ENCODE results near the gene SLC8A3.

The SLC8A3 gene

DNA sequence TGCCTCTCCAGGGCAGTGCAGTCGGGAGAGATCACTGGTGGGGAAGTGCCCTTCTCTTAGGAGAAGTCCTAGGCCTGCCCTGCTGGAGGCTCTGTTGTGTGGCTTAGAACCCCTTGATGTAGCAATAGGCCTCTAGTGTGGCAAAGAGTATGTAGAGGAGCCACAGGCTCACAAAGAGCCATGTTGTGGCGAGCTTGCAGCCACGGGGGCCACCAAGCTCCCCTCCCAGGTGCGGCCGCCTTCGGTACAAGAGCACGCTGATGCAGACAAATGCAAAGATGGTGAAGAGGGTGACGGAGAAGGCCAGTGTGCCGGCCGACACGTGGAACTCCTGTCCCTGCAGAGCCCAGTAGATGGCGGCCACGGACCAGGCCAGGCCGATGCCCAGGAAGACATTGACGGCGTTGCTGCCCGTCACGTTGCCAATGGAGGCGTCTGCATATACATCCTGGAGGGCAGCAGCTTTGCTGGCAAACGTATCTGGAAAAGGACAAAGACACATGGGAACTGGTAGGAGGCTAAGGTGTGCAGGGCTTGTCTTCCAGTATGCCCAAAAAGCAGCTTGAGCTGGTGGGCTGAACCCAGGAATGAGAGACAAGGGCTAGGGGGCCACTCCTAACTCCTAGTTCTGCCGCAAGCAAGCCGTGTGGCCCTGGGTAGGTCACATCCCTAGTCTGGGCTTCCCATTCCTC, 142.8 kb downstream of the SLC8A3 start:
- 18% methylated on average over 21 of the region's 22 CpGs for WGBS
- no peak overlapping the region for H3K14ac ChIP-seq (ENCODE audit: low read length in 2 of 2)

DNA sequence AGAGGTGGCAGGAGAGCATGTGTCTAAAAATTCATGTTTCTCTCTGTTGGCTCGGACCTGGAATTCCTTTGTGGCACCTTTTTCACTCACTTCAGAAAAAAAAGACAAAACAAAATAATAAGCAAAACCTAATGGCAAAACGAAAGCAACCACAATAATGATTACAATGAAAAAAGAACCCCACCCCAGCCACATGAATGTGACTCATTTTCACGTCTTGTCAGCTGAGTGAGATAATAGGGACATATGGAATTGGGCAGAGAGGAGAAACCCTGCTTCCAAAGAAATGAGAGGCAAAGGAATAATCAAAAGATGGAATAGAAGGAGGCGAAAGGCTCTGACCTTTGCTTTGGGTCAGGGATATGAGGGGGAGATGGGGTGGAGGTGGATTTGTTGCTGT, 143.4 kb downstream of the SLC8A3 start:
- Histone ChIP-seq H2BK12ac (ENCODE audit: low read length in 2 of 2) (no peak overlapping the region), H3K4me1 (ENCODE audit: control insufficient read depth, insufficient read depth, low read depth, low read length) (no peaks in the 10 kb centered on the region), H2BK5ac (ENCODE audit: low read depth, low read length, poor library complexity, severe bottlenecking) (no peak overlapping the region), H2AK5ac (ENCODE audit: low read length, severe bottlenecking) (no peak overlapping the region), H3K4me3 (ENCODE audit: insufficient read depth in 1 of 2, low read depth in 1 of 2, low read length in 2 of 2) (no peak overlapping the region), H3K9me3 (ENCODE audit: control insufficient read depth, low read length) (no peaks in the 10 kb centered on the region), H3K9ac (ENCODE audit: low read length) (peak overlapping the region; percentile 41), H4K91ac (ENCODE audit: low read length) (no peak overlapping the region), H3K4ac (ENCODE audit: low read depth in 1 of 2, low read length in 2 of 2) (no peak overlapping the region), H3K18ac (ENCODE audit: low read depth in 1 of 2, low read length in 2 of 2) (no peak overlapping the region), H2BK15ac (ENCODE audit: low read depth, poor library complexity, severe bottlenecking) (no peak overlapping the region), H3K23ac (ENCODE audit: low read length in 2 of 2) (no peak overlapping the region), H2BK120ac (ENCODE audit: low read depth, low read length) (no peak overlapping the region), H3K79me1 (replicated peaks; ENCODE audit: low read length, poor library complexity, severe bottlenecking) (no peaks in the 10 kb centered on the region), H3K36me3 (ENCODE audit: control insufficient read depth in 1 of 2, insufficient read depth in 2 of 2, low read depth in 1 of 2, low read length in 2 of 2) (no peaks in the 10 kb centered on the region), H3K27me3 (ENCODE audit: control insufficient read depth in 1 of 2, insufficient read depth in 1 of 2, low read length in 2 of 2) (peaks cover 14 to 59% of the 10 kb centered on the region in 2 experiments), H3K4me2 (ENCODE audit: low read length, poor library complexity, severe bottlenecking) (no peak overlapping the region), H3K14ac (ENCODE audit: low read length in 2 of 2) (no peak overlapping the region), H2AFZ (ENCODE audit: low read depth, low read length) (no peak overlapping the region), H3K27ac (ENCODE audit: low read length, poor library complexity, severe bottlenecking) (no peak overlapping the region), H4K8ac (ENCODE audit: low read length) (no peak overlapping the region)
- no peak for DNase-seq
- WGBS = 66% methylated on average over 4 of the region's 4 CpGs

More for the DNA sequence above, 142.8 kb downstream of the SLC8A3 start:
- H3K36me3 ChIP-seq (ENCODE audit: control insufficient read depth in 1 of 2, insufficient read depth in 2 of 2, low read depth in 1 of 2, low read length in 2 of 2) = no peaks in the 10 kb centered on the region
- peak; percentile 50 for DNase-seq
- no peak overlapping the region for H4K8ac ChIP-seq (ENCODE audit: low read length)
- peaks cover 9 to 57% of the 10 kb centered on the region in 2 experiments for H3K27me3 ChIP-seq (ENCODE audit: control insufficient read depth in 1 of 2, insufficient read depth in 1 of 2, low read length in 2 of 2)
- peak overlapping the region; percentile 41 for H3K9ac ChIP-seq (ENCODE audit: low read length)
- no peaks in the 10 kb centered on the region for H3K79me1 ChIP-seq (replicated peaks; ENCODE audit: low read length, poor library complexity, severe bottlenecking)
- no peak overlapping the region for H3K4ac ChIP-seq (ENCODE audit: low read depth in 1 of 2, low read length in 2 of 2)
- H3K4me2 ChIP-seq (ENCODE audit: low read length, poor library complexity, severe bottlenecking) = no peak overlapping the region
- H2AK5ac ChIP-seq (ENCODE audit: low read length, severe bottlenecking) = no peak overlapping the region
- H3K27ac ChIP-seq (ENCODE audit: low read length, poor library complexity, severe bottlenecking) = no peak overlapping the region
- no peaks in the 10 kb centered on the region for H3K4me1 ChIP-seq (ENCODE audit: control insufficient read depth, insufficient read depth, low read depth, low read length)
- no peak overlapping the region for H4K91ac ChIP-seq (ENCODE audit: low read length)
- H3K18ac ChIP-seq (ENCODE audit: low read depth in 1 of 2, low read length in 2 of 2) = no peak overlapping the region
- H2BK120ac ChIP-seq (ENCODE audit: low read depth, low read length) = no peak overlapping the region
- no peak overlapping the region for H3K4me3 ChIP-seq (ENCODE audit: insufficient read depth in 1 of 2, low read depth in 1 of 2, low read length in 2 of 2)
- no peak overlapping the region for H2BK5ac ChIP-seq (ENCODE audit: low read depth, low read length, poor library complexity, severe bottlenecking)
- H3K9me3 ChIP-seq (ENCODE audit: control insufficient read depth, low read length) = no peaks in the 10 kb centered on the region
- H3K23ac ChIP-seq (ENCODE audit: low read length in 2 of 2) = no peak overlapping the region
- H2BK12ac ChIP-seq (ENCODE audit: low read length in 2 of 2) = no peak overlapping the region
- no peak overlapping the region for H2AFZ ChIP-seq (ENCODE audit: low read depth, low read length)
- no peak overlapping the region for H2BK15ac ChIP-seq (ENCODE audit: low read depth, poor library complexity, severe bottlenecking)

DNA sequence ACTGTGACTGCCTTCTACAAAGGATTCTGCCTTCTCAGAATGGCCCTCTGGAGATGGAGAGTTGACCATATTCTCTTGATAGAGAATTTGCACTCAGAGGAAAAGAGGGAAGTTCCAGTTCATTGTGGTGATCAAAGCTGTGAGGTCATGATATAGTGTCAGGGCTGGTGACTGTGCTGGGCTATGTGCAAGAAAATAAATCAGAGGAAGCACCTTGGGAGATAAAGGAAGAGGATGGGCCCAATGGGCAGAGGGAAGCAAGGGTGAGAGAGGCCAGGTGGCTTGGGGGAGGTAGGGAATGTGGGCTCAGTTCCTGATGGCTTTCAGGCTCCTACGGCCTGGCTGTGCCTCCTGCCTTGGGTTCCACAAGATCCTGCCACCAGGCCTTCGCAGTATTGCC, 145.8 kb downstream of the SLC8A3 start:
- Histone ChIP-seq H2BK15ac (ENCODE audit: low read depth, poor library complexity, severe bottlenecking) (no peak overlapping the region), H4K8ac (ENCODE audit: low read length) (no peak overlapping the region), H2AK5ac (ENCODE audit: low read length, severe bottlenecking) (no peak overlapping the region), H3K27ac (ENCODE audit: low read length, poor library complexity, severe bottlenecking) (no peak overlapping the region), H2BK12ac (ENCODE audit: low read length in 2 of 2) (no peak overlapping the region), H3K9ac (ENCODE audit: low read length) (no peak overlapping the region), H3K36me3 (ENCODE audit: control insufficient read depth in 1 of 2, insufficient read depth in 2 of 2, low read depth in 1 of 2, low read length in 2 of 2) (no peaks in the 10 kb centered on the region), H3K27me3 (ENCODE audit: control insufficient read depth in 1 of 2, insufficient read depth in 1 of 2, low read length in 2 of 2) (peaks cover 21 to 60% of the 10 kb centered on the region in 2 experiments), H2BK5ac (ENCODE audit: low read depth, low read length, poor library complexity, severe bottlenecking) (no peak overlapping the region), H3K4me2 (ENCODE audit: low read length, poor library complexity, severe bottlenecking) (no peak overlapping the region), H3K14ac (ENCODE audit: low read length in 2 of 2) (no peak overlapping the region), H3K23ac (ENCODE audit: low read length in 2 of 2) (no peak overlapping the region), H2AFZ (ENCODE audit: low read depth, low read length) (no peak overlapping the region), H3K18ac (ENCODE audit: low read depth in 1 of 2, low read length in 2 of 2) (no peak overlapping the region), H3K79me1 (replicated peaks; ENCODE audit: low read length, poor library complexity, severe bottlenecking) (no peaks in the 10 kb centered on the region), H3K4ac (ENCODE audit: low read depth in 1 of 2, low read length in 2 of 2) (no peak overlapping the region), H4K91ac (ENCODE audit: low read length) (no peak overlapping the region), H3K9me3 (ENCODE audit: control insufficient read depth, low read length) (no peaks in the 10 kb centered on the region), H3K4me1 (ENCODE audit: control insufficient read depth, insufficient read depth, low read depth, low read length) (no peaks in the 10 kb centered on the region), H2BK120ac (ENCODE audit: low read depth, low read length) (no peak overlapping the region), H3K4me3 (ENCODE audit: insufficient read depth in 1 of 2, low read depth in 1 of 2, low read length in 2 of 2) (no peak overlapping the region)
- 83% methylated on average over 2 of the region's 2 CpGs for WGBS
- DNase-seq = no peak

DNA sequence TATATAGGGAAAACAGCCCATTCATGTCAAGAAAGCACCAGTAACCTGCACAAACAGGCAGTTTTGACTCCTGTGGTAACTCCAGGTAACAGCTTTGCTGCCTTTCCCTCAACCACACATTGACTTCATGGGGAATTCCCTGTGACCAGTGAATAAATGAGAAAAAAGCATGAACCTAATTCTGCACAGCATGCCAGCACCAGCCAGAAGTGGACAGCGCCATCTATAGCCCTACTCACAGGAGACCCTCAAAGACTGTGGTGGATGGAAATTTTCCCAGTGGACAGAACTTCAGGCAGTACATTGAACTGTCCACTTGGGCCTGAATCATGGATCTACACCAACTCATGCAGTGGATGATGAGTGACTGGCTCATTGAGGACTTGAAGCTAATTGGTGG, 152.1 kb downstream of the SLC8A3 start:
- no peak overlapping the region for H3K18ac ChIP-seq (ENCODE audit: low read depth in 1 of 2, low read length in 2 of 2)
- no peaks in the 10 kb centered on the region for H3K79me1 ChIP-seq (replicated peaks; ENCODE audit: low read length, poor library complexity, severe bottlenecking)
- no peak overlapping the region for H2BK15ac ChIP-seq (ENCODE audit: low read depth, poor library complexity, severe bottlenecking)
- 29% methylated on average over 1 of the region's 1 CpG for WGBS
- H3K4me2 ChIP-seq (ENCODE audit: low read length, poor library complexity, severe bottlenecking) = no peak overlapping the region
- H3K4me3 ChIP-seq (ENCODE audit: insufficient read depth in 1 of 2, low read depth in 1 of 2, low read length in 2 of 2) = no peak overlapping the region
- no peak overlapping the region for H4K8ac ChIP-seq (ENCODE audit: low read length)
- no peaks in the 10 kb centered on the region for H3K36me3 ChIP-seq (ENCODE audit: control insufficient read depth in 1 of 2, insufficient read depth in 2 of 2, low read depth in 1 of 2, low read length in 2 of 2)
- H3K27me3 ChIP-seq (ENCODE audit: control insufficient read depth in 1 of 2, insufficient read depth in 1 of 2, low read length in 2 of 2) = peaks cover 21 to 24% of the 10 kb centered on the region in 2 experiments
- no peak overlapping the region for H3K9ac ChIP-seq (ENCODE audit: low read length)
- H3K4me1 ChIP-seq (ENCODE audit: control insufficient read depth, insufficient read depth, low read depth, low read length) = peaks cover 10% of the 10 kb centered on the region
- H3K27ac ChIP-seq (ENCODE audit: low read length, poor library complexity, severe bottlenecking) = no peak overlapping the region
- no peak overlapping the region for H3K23ac ChIP-seq (ENCODE audit: low read length in 2 of 2)
- no peak overlapping the region for H2BK5ac ChIP-seq (ENCODE audit: low read depth, low read length, poor library complexity, severe bottlenecking)
- H2AK5ac ChIP-seq (ENCODE audit: low read length, severe bottlenecking) = no peak overlapping the region
- no peak overlapping the region for H2AFZ ChIP-seq (ENCODE audit: low read depth, low read length)
- DNase-seq = no peak
- H3K4ac ChIP-seq (ENCODE audit: low read depth in 1 of 2, low read length in 2 of 2) = no peak overlapping the region
- no peak overlapping the region for H2BK12ac ChIP-seq (ENCODE audit: low read length in 2 of 2)
- no peak overlapping the region for H3K14ac ChIP-seq (ENCODE audit: low read length in 2 of 2)
- no peaks in the 10 kb centered on the region for H3K9me3 ChIP-seq (ENCODE audit: control insufficient read depth, low read length)
- H4K91ac ChIP-seq (ENCODE audit: low read length) = no peak overlapping the region
- H2BK120ac ChIP-seq (ENCODE audit: low read depth, low read length) = no peak overlapping the region
